Spleen (tissue), 7 donors: ENCODE results near the gene GMDS.

ENCODE experiments used
- CTCF ChIP-seq, 11 experiments: fragments of 200-600 bp in 7 of 11; fragments of 450-650 bp in 4 of 11; sonication (generic) in 4 of 11; IDR thresholded peaks in 8 of 11; conservative IDR thresholded peaks in 3 of 11; 1 replicate in 7 of 11; 2 replicates in 4 of 11; pipeline versions ENCODE4 v1.4.0 to v1.8.0; 2016 to 2021; ENCODE audit warnings: antibody characterized with exemption in 11 of 11, inconsistent platforms in 4 of 11, mild to moderate bottlenecking in 1 of 11
- POLR2A ChIP-seq, 3 donors: fragments of 450-650 bp; IDR thresholded peaks; one replicate each; pipeline ENCODE4 v1.5.1; 2017; ENCODE audit warnings: antibody characterized with exemption in 3 of 3, mild to moderate bottlenecking in 1 of 3
- POLR2AphosphoS5 ChIP-seq, 3 donors: sonication (generic); formaldehyde crosslinking; IDR thresholded peaks; one replicate each; pipeline ENCODE4 v1.5.1; 2017; ENCODE audit warnings: antibody characterized with exemption in 3 of 3
- donor health status: DM: no; HTN: no; CAD: no; lungs with moderate emphysema.
- donor health status: DM: no; HTN: no; CAD: no.
- donor health status: DM: no; HTN: no; CAD: no.

- TF ChIP-seq POLR2A (IDR thresholded peaks at IDR 0.05) (no peak), CTCF (IDR thresholded peaks at IDR 0.05 in 8 of 11, conservative IDR thresholded peaks at IDR 0.05 in 3 of 11) (no peak), POLR2AphosphoS5 (IDR thresholded peaks at IDR 0.05) (no peak)
Observed at GRCh38 chr6:1594445-1595200, 650.8 kb downstream of the GMDS start.
